UCSD-AML1 (cell line): Measurements from ENCODE around the gene DPH7.
"Not testable (repeated sequence)": the region's sequence is repeated elsewhere in the genome, so short reads cannot be mapped to it uniquely, and the experiment has no call there.

ENCODE experiments used
- DNase-seq: peaks from one replicate; lab custom pipeline; 2025; ENCODE audit not compliant: unreplicated experiment; lab: John Stamatoyannopoulos, UW

The DPH7 gene

DNA sequence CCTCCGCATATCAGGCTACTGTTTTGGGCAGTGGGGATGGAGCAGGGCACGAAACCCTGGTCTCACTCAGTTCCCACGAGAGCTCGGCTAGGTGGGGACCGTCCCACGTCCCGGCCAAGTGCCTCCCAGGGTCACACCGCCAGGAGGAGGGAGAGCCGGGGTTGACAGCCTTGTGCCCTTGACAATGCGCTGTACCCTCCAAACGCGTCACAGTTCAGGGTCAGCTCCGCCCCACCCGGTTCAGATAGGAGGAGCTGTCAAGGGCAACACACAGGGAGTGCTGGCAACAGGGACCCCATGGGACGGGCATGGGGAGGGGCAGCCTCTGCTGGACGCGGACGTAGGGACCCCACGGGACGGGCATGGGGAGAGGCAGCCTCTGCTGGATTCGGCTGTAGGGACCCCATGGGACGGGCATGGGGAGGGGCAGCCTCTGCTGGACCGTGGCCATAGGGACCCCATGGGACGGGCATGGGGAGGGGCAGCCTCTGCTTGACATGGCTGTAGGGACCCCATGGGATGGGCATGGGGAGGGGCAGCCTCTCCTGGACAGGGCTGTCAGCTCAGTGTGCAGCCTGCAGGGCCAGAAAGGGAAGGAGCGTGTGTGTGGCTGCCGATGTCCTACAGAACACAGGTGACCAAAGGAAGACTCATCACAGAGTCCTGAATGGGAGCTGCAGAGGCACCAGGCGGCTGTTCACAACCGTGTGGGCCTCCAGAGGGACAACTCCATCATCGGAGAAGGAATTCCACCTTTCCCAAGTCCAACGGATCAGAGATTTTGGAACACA is 57.9 kb downstream of the DPH7 start:
- no peak for DNase-seq

DNA sequence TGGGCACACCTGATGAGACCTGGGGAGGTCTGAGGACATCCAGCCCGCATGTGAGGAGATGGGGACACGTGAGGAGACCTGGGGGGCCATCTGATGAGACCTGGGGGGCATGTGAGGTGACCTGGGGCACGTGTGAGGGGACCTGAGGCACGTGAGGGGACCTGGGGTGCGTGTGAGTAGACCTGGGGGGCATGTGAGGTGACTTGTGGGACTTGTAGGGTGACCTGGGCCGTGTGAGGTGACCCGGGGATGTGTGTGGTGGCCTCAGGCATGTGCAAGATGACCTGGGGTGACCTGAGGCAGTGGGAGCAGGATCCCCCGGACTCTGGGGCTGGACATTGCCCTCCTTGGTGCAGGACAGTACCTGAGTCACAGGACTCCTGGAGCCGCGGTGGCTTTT is 59.2 kb downstream of the DPH7 start:
- DNase-seq, result no peak

DNA sequence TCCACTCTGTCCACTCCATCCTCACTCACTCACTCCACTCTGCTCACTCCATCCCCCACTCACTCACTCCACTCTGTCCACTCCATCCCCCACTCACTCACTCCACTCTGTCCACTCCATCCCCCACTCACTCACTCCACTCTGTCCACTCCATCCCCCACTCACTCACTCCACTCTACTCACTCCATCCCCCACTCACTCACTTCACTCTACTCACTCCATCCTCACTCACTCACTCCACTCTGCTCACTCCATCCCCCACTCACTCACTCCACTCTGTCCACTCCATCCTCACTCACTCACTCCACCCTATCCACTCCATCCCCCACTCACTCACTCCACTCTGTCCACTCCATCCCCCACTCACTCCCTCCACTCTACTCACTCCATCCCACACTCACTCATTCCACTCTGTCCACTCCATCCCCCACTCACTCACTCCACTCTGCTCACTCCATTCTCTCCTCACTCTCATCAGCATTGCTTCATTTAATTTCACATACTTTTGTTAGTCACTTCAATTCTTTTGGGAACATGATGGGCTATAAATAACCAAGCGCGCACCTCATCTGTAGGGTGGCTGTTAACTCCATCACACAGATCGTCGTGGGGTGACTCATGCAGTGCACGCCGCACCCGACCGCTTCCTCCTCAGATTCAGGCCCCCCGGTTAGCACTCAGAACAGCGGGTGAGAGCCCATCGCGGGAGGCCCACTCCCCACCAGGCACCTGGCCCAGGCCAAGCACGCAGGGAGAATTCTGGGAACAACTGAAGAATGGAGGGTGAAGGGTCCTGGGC is 59.9 kb downstream of the DPH7 start:
- not testable (repeated sequence) for DNase-seq

DNA sequence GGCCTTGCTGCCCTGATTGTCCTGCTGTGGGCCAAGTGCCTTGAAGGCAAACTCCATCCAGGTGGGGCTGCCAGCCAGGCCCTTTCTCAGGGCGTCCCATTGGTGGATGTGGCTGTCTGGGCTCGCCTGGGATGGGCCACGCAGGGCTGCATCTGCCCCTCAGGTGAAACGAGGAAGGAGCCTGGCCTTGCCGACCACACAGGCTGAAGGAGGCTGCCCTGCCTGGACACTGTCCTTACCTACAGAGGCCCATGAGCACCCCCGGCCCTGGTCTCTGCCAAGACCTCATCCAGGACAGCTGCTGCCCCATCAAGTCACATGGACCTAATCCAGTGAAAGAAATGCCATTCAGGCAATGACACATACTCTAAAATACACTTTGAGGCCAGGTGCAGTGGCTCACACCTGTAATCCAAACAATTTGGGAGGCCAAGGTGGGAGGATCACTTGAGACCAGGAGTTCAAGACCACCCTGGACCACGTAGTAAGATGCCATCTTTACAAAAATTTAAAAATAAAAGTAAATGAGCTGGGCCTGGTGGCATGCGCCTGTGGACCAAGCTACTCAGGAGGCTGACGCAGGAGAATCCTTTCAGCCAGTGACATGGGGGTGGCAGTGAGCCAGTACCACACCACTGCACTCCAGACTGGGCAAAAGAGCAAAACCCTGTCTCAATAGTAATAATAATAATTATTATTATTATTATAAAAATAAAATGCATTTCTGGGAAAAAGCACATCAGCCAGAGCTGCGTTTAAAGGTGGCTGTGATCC is 62.4 kb downstream of the DPH7 start:
- DNase-seq, result no peak

DNA sequence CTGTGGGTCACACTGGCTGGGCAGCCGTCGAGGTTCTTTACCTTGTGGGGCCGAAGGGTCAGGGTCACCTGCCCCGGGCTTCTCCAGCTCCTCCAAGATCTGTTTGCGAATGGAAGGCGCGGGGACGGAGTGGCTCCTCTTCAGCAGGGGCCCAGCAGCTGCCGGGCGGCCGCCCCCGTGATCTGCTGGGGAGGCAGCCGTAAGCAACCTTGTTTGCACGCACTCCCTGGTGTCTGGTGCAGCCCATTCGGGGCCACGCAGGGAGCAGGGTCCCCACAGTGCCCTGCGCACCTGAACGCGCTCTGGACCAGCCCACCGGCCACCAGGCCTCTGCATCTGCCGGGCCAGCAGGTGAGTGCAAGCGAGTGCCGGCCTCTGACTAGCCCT is 63.4 kb downstream of the DPH7 start:
- DNase-seq, result no peak

- no peak for DNase-seq
Measured at GRCh38 chr9:137514691-137515337, 63.9 kb downstream of the DPH7 start.

- not testable (repeated sequence) for DNase-seq
Measured at GRCh38 chr9:137513801-137514570, 64.7 kb downstream of the DPH7 start.

- not testable (repeated sequence) for DNase-seq
Measured at GRCh38 chr9:137513136-137513535, 65.6 kb downstream of the DPH7 start.

DNA sequence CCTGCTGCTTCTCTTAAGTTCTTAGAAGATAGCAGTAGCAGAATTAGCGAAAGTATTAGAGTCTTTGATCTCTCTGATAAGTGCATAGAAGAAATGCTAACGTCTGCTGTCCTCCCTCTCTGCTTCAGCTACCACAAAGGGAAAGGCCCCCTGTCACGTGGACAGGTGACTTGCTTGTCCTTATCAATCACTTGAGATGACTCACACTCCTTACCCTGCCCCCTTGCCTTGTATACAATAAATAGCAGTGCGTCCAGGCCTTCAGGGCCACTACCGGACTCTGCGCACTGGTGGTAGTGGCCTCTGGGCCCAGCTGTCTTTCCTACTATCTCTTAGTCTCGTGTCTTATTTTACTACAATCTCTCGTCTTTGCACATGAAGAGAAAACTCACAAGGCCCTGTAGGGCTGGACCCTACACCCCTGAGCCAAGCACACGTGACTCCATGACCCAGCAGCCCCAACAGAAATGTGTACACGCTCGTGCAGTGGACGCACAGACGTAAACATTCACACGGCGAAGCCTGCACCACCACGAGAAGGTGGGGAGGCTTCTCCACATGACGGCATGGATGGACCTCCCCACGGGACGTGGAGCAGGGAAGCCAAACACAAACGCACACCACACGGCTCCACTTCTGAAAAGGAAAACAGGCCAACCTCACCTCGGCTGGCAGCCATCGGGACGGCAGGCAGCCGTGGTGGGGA is 66.8 kb downstream of the DPH7 start:
- no peak for DNase-seq

GRCh38 chr9:137511126-137511525 is 67.6 kb downstream of the DPH7 start:
- not testable (repeated sequence) for DNase-seq

DNA sequence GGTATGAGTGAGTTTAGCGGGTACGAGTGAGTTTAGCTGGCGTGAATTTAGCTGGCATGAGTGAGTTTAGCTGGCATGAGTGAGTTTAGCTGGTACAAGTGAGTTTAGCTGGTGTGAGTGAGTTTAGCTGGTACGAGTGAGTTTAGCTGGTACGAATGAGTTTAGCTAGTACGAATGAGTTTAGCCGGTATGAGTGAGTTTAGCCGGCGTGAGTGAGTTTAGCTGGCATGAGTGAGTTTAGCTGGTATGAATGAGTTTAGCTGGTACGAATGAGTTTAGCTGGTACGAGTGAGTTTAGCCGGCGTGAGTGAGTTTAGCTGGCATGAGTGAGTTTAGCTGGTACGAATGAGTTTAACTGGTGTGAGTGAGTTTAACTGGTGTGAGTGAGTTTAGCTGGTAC is 69.5 kb downstream of the DPH7 start:
- DNase-seq, result no peak

- DNase-seq, result no peak
Measured at GRCh38 chr9:137506702-137507171, 72.0 kb downstream of the DPH7 start.

DNA sequence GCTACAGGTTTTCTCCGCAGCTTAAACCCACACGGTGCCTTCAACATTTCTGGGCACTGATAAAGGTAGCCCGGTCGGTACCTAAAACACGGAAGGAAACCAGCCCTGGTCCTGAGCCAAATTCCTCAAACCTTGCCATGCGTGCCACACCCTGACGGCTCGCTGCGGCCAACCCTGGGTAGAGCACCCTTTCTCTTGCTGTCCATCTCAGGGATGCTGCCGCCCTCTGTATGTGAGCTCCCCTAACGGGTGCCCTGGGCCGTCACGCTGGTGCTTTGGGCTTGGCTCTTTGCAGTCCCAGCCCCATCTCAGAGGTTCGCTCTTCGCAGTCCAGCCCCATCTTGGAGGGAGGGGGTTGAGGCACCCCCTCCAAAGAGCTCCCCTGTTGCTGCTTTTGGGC is 72.5 kb downstream of the DPH7 start:
- DNase-seq, result no peak

- DNase-seq, result no peak
Measured at GRCh38 chr9:137505421-137506140, 73.1 kb downstream of the DPH7 start.
